RWPE2 (cell line): ENCODE results near the gene EXOSC1.
"Not testable (repeated sequence)": the region's sequence is repeated elsewhere in the genome, so short reads cannot be mapped to it uniquely, and the experiment has no call there.

Experiments used
- ATAC-seq: fragments of 200-7000 bp; cut with Tn5 transposase; 3 replicates; pipeline ENCODE4 v1.9.1; 2021; ENCODE audit warnings: low read depth
- DNase-seq: peaks from one replicate; pipeline ENCODE4 v3.0.0-alpha.2; 2020; ENCODE audit warnings: low spot score
- H3K27ac ChIP-seq: fragments of 450-650 bp; 2 replicates; pipeline ENCODE4 v1.5.1; 2017; ENCODE audit warnings: mild to moderate bottlenecking; ENCODE audit not compliant: poor library complexity, severe bottlenecking
- H3K27me3 ChIP-seq: fragments of 250-450 bp; sonication (Bioruptor Pico); 2 replicates; pipeline ENCODE4 v1.5.1; 2021; ENCODE audit warnings: mild to moderate bottlenecking, moderate library complexity; ENCODE audit not compliant: insufficient read depth, poor library complexity, severe bottlenecking
- H3K36me3 ChIP-seq: fragments of 250-450 bp; sonication (Bioruptor Pico); 2 replicates; pipeline ENCODE4 v1.5.1; 2020; ENCODE audit warnings: low read depth, mild to moderate bottlenecking, moderate library complexity
- H3K4me1 ChIP-seq: fragments of 250-450 bp; sonication (Bioruptor Pico); 2 replicates; pipeline ENCODE4 v1.5.1; 2021; ENCODE audit warnings: mild to moderate bottlenecking, moderate library complexity; ENCODE audit not compliant: insufficient read depth, poor library complexity, severe bottlenecking
- H3K4me3 ChIP-seq: fragments of 250-450 bp; sonication (Bioruptor Pico); 2 replicates; pipeline ENCODE4 v1.5.1; 2021; ENCODE audit warnings: mild to moderate bottlenecking, moderate library complexity; ENCODE audit not compliant: severe bottlenecking
- H3K9me3 ChIP-seq: fragments of 250-450 bp; sonication (Bioruptor Pico); 2 replicates; pipeline ENCODE4 v1.5.1; 2021; ENCODE audit warnings: mild to moderate bottlenecking, moderate library complexity; ENCODE audit not compliant: severe bottlenecking
- TF ChIP-seq, protein P1 (sequence below): fragments of 450-650 bp; IDR thresholded peaks from one replicate; pipeline ENCODE4 v1.5.1; 2017; ENCODE audit warnings: mild to moderate bottlenecking, moderate library complexity; ENCODE audit not compliant: poor library complexity, severe bottlenecking

EXOSC1 gene

DNA sequence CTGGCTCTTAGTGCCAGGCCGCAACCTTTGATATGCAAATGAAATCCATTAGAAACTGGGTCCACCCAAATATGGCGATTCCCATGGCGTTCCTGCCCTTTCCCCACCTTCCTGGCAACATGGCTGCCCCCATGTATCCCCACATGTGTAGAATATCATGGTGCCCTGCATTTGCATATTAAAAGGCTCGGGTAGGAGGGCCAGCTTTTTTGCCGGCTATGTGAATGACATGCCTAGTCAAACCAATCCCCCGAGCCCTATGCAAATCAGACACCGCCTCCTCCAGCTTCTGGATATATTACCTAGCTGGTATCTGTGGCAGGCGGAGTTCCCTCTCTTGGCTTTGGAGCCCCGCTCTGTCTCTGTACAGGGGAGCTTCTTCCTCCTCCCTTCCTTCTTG lies 34.1 kb upstream of the EXOSC1 start:
- Histone ChIP-seq H3K27me3 (no peaks in the 10 kb centered on the region), H3K4me1 (peaks cover 41% of the 10 kb centered on the region), H3K27ac (peak overlapping the region; percentile 79), H3K4me3 (no peak overlapping the region), H3K9me3 (no peaks in the 10 kb centered on the region), H3K36me3 (peaks cover 93% of the 10 kb centered on the region)
- DNase-seq (no peak), ATAC-seq (no peak)
- TF ChIP-seq, protein P1, sequence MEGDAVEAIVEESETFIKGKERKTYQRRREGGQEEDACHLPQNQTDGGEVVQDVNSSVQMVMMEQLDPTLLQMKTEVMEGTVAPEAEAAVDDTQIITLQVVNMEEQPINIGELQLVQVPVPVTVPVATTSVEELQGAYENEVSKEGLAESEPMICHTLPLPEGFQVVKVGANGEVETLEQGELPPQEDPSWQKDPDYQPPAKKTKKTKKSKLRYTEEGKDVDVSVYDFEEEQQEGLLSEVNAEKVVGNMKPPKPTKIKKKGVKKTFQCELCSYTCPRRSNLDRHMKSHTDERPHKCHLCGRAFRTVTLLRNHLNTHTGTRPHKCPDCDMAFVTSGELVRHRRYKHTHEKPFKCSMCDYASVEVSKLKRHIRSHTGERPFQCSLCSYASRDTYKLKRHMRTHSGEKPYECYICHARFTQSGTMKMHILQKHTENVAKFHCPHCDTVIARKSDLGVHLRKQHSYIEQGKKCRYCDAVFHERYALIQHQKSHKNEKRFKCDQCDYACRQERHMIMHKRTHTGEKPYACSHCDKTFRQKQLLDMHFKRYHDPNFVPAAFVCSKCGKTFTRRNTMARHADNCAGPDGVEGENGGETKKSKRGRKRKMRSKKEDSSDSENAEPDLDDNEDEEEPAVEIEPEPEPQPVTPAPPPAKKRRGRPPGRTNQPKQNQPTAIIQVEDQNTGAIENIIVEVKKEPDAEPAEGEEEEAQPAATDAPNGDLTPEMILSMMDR: no peak

GRCh38 chr10:97479410-97479809 lies 33.6 kb upstream of the EXOSC1 start:
- ATAC-seq: peak; percentile 29; the same call in 1 of the 3 replicates
- H3K27ac ChIP-seq: peak overlapping the region; percentile 79
- H3K36me3 ChIP-seq: peaks cover 93% of the 10 kb centered on the region
- H3K27me3 ChIP-seq, H3K9me3 ChIP-seq, DNase-seq, H3K4me3 ChIP-seq: not testable (repeated sequence)
- H3K4me1 ChIP-seq: peaks cover 41% of the 10 kb centered on the region

- H3K27ac ChIP-seq: no peak overlapping the region
- H3K4me1 ChIP-seq: peaks cover 24% of the 10 kb centered on the region
- H3K36me3 ChIP-seq: peaks cover 98% of the 10 kb centered on the region
- TF ChIP-seq, protein P1: no peak
- H3K9me3 ChIP-seq: no peaks in the 10 kb centered on the region
- ATAC-seq (no peak), DNase-seq (no peak)
- no peak overlapping the region for H3K4me3 ChIP-seq
- H3K27me3 ChIP-seq: no peaks in the 10 kb centered on the region
These were observed 30.3 kb upstream of the EXOSC1 start for GRCh38 chr10:97475936-97476594.

GRCh38 chr10:97474918-97475317 lies 29.1 kb upstream of the EXOSC1 start:
- no peak for ATAC-seq

DNA sequence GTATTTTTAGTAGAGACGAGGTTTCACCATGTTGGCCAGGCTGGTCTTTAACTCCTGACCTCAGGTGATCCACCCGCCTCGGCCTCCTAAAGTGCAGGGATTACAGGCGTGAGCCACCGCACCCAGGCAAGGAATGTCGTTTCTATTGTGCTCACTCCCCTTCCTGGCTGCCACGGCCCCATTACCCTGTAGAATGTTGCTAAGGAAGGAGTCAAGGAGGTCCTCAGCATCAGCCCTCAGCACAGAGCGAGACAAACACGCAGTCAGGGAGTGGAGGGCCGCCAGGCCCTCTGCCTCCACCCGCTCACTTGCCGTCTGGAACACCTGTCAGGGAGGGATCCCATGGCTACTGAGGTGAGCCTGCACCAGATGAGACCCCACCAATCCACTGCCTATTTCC lies 23.0 kb upstream of the EXOSC1 start:
- H3K9me3 ChIP-seq: not testable (repeated sequence)

More at GRCh38 chr10:97474918-97475317, 29.1 kb upstream of the EXOSC1 start:
- H3K9me3 ChIP-seq: no peaks in the 10 kb centered on the region
- DNase-seq: no peak
- H3K27me3 ChIP-seq: no peaks in the 10 kb centered on the region
- H3K4me3 ChIP-seq: no peak overlapping the region
- TF ChIP-seq, protein P1: no peak
- H3K4me1 ChIP-seq: peaks cover 13% of the 10 kb centered on the region
- H3K27ac ChIP-seq: no peak overlapping the region
- peaks cover 100% of the 10 kb centered on the region for H3K36me3 ChIP-seq

DNA sequence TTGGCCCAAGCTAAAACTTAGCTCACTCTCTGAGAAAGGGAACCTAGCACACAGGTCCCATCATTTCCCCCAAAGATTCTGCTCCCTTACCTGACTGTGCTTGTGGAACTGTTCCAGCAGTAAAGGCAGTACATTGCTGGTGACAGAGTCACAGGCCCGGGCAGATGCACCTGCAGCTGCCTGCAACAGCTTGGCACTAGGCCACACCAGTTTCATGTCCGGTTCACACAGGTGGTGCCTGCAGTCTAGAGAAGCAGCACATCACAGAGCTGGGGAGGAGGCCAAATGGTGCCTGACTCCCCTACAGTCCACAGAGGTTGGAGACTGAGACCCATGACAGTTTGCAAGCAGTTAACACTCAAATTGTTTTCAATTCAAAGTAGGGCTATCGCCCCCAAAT lies 22.4 kb upstream of the EXOSC1 start:
- H3K4me1 ChIP-seq: peaks cover 18% of the 10 kb centered on the region

More for the DNA sequence above, 23.0 kb upstream of the EXOSC1 start:
- H3K4me3 ChIP-seq, DNase-seq, ATAC-seq, H3K27me3 ChIP-seq: not testable (repeated sequence)
- Histone ChIP-seq H3K4me1 (peaks cover 18% of the 10 kb centered on the region), H3K36me3 (peaks cover 97% of the 10 kb centered on the region), H3K27ac (peak overlapping the region; percentile 63)

More for the DNA sequence above, 22.4 kb upstream of the EXOSC1 start:
- Histone ChIP-seq H3K27ac (peak overlapping the region; percentile 63), H3K27me3 (no peaks in the 10 kb centered on the region), H3K4me3 (no peak overlapping the region), H3K9me3 (no peaks in the 10 kb centered on the region), H3K36me3 (peaks cover 96% of the 10 kb centered on the region)
- TF ChIP-seq, protein P1: no peak
- DNase-seq: no peak
- peak; percentile 18; the same call in 1 of the 3 replicates for ATAC-seq
